Osteoblast (primary cell): Measurements from ENCODE around the gene MYT1. TPM values are rescaled to one million over a fixed set of nuclear protein-coding genes. Genes with fewer than 3 reads are reported as not detected.
A peak's percentile ranks its signal among the peaks of the same experiment; 100 is the strongest.

ENCODE experiments used
- DNase-seq: peaks from one replicate; pipeline ENCODE4 v3.0.0; 2011; ENCODE audit warnings: low spot score, mixed read lengths; ENCODE audit not compliant: insufficient read length; ENCODE audit errors: missing footprints
- H2AFZ ChIP-seq: 2 replicates; pipeline ENCODE4 v1.6.0; 2011; ENCODE audit warnings: mild to moderate bottlenecking, low read length
- H3K27ac ChIP-seq: 2 replicates; pipeline ENCODE4 v1.5.1; 2011; ENCODE audit warnings: mild to moderate bottlenecking, low read depth, low read length, moderate library complexity
- H3K27me3 ChIP-seq: 2 replicates; pipeline ENCODE4 v1.6.0; 2012; ENCODE audit warnings: mild to moderate bottlenecking, control low read depth, inconsistent platforms, low read length, moderate library complexity; ENCODE audit not compliant: insufficient read depth
- H3K36me3 ChIP-seq: 2 replicates; pipeline ENCODE4 v1.5.1; 2011; ENCODE audit warnings: mild to moderate bottlenecking, low read length, control low read depth, moderate library complexity; ENCODE audit not compliant: insufficient read depth
- H3K4me1 ChIP-seq: 2 replicates; pipeline ENCODE4 v1.5.1; 2011; ENCODE audit warnings: mild to moderate bottlenecking, low read length, control low read depth, moderate library complexity; ENCODE audit not compliant: insufficient read depth
- H3K4me2 ChIP-seq: 2 replicates; pipeline ENCODE4 v1.6.0; 2011; ENCODE audit warnings: mild to moderate bottlenecking, low read length; ENCODE audit not compliant: insufficient read depth
- H3K4me3 ChIP-seq: fragments of 200-600 bp; sonication (generic); 3 replicates; pipeline ENCODE4 v1.5.1; 2012; ENCODE audit warnings: mild to moderate bottlenecking, low read length, inconsistent platforms; ENCODE audit not compliant: insufficient read depth
- H3K79me2 ChIP-seq: 2 replicates; pipeline ENCODE4 v1.6.0; 2012; ENCODE audit warnings: mild to moderate bottlenecking, low read length, control low read depth, inconsistent platforms; ENCODE audit not compliant: insufficient read depth
- H3K9me3 ChIP-seq: 2 replicates; pipeline ENCODE4 v1.5.1; 2011; ENCODE audit warnings: low read depth, low read length, control low read depth
- H4K20me1 ChIP-seq: 2 replicates; pipeline ENCODE4 v1.6.0; 2012; ENCODE audit warnings: mild to moderate bottlenecking, low read length, control low read depth; ENCODE audit not compliant: insufficient read depth
- CTCF ChIP-seq: IDR thresholded peaks from 2 replicates; pipeline ENCODE4 v1.5.1; 2011; ENCODE audit warnings: mild to moderate bottlenecking, low read depth, low read length, moderate library complexity; ENCODE audit errors: extremely low read depth
- total RNA-seq: library from RNA; depleted of rRNA; stranded (reverse); fragments of >200 nt; gene quantifications from 2 replicates; pipeline ENCODE4 v1.2.3, GENCODE V29; 2012

MYT1 gene
- total RNA-seq, 1 donor, result not detected

GRCh38 chr20:64239449-64240242 is 75.4 kb downstream of the MYT1 start:
- H3K4me3 ChIP-seq, result no peak overlapping the region
- H2AFZ ChIP-seq, result no peak overlapping the region
- TF ChIP-seq CTCF, result no peak
- no peak overlapping the region for H3K27ac ChIP-seq
- peak; percentile 30 for DNase-seq
- no peaks in the 10 kb centered on the region for H4K20me1 ChIP-seq
- H3K36me3 ChIP-seq, result no peaks in the 10 kb centered on the region
- H3K79me2 ChIP-seq, result no peaks in the 10 kb centered on the region
- H3K4me2 ChIP-seq, result no peak overlapping the region
- no peaks in the 10 kb centered on the region for H3K9me3 ChIP-seq
- no peaks in the 10 kb centered on the region for H3K4me1 ChIP-seq
- peaks cover 9% of the 10 kb centered on the region for H3K27me3 ChIP-seq

- Histone ChIP-seq H4K20me1 (no peaks in the 10 kb centered on the region), H3K4me1 (no peaks in the 10 kb centered on the region), H3K36me3 (no peaks in the 10 kb centered on the region), H3K27me3 (peaks cover 9% of the 10 kb centered on the region), H3K9me3 (no peaks in the 10 kb centered on the region), H3K4me3 (no peak overlapping the region), H3K4me2 (no peak overlapping the region), H2AFZ (no peak overlapping the region), H3K79me2 (no peaks in the 10 kb centered on the region), H3K27ac (no peak overlapping the region)
- peak; percentile 68 for DNase-seq
- no peak for TF ChIP-seq CTCF
Measured at GRCh38 chr20:64240243-64241015, 76.2 kb downstream of the MYT1 start.

- peak; percentile 43 for DNase-seq
- H3K4me1 ChIP-seq, result no peaks in the 10 kb centered on the region
- no peak overlapping the region for H3K27ac ChIP-seq
- no peak overlapping the region for H3K4me3 ChIP-seq
- no peaks in the 10 kb centered on the region for H3K79me2 ChIP-seq
- H3K4me2 ChIP-seq, result no peak overlapping the region
- no peaks in the 10 kb centered on the region for H3K9me3 ChIP-seq
- no peaks in the 10 kb centered on the region for H3K36me3 ChIP-seq
- no peaks in the 10 kb centered on the region for H4K20me1 ChIP-seq
- no peak for TF ChIP-seq CTCF
- peaks cover 9% of the 10 kb centered on the region for H3K27me3 ChIP-seq
- H2AFZ ChIP-seq, result no peak overlapping the region
Measured at GRCh38 chr20:64241061-64241460, 76.8 kb downstream of the MYT1 start.
